GM18951 (cell line): ENCODE data around the gene UBE3A.
"Not testable (repeated sequence)": the region's sequence is repeated elsewhere in the genome, so short reads cannot be mapped to it uniquely, and the experiment has no call there.

Experiments
- POLR2A ChIP-seq: IDR thresholded peaks from 4 replicates; pipeline ENCODE4 v1.6.1; 2011; ENCODE audit warnings: mild to moderate bottlenecking; ENCODE audit not compliant: insufficient read length, insufficient read depth; ENCODE audit errors: extremely low read depth
- in situ Hi-C: fragments of 300-500 bp; cut with MboI; formaldehyde crosslinking; loops from one replicate; pipeline ENCODE4 v1.12.0; 2022; ENCODE audit warnings: low sequenced_read_pairs, mixed read lengths, inconsistent platforms; ENCODE audit not compliant: unreplicated experiment

UBE3A gene

GRCh38 chr15:25431836-25432561 lies 6.8 kb downstream of the UBE3A start:
- no peak for TF ChIP-seq POLR2A
- in situ Hi-C loops = no loop called here

- TF ChIP-seq POLR2A = no peak
- in situ Hi-C loops = no loop called here
Observed at GRCh38 chr15:25427861-25428260, 11.0 kb downstream of the UBE3A start.

- no peak for TF ChIP-seq POLR2A
- in situ Hi-C loops = no loop called here
Observed at GRCh38 chr15:25426896-25427610, 11.8 kb downstream of the UBE3A start.

DNA sequence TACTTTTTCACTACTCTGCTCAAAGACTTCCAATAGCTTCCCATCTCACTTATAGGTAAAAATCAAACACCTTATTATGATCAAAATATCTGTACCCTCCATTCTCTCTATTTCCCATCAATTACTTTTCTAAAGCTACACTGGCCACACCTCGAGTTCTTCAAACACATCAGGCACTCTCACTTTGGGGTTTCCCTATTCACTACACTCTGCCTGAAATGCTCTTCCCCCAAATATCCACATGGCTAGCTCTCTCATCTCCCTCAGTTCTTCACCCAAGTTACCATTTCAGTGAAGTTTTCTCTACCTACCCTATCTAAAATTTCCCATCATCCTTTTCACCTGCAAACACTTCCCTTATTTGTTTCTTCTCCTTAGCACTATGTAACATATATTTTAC lies 14.8 kb downstream of the UBE3A start:
- no peak for TF ChIP-seq POLR2A
- in situ Hi-C loops = no loop called here

GRCh38 chr15:25422021-25422420 lies 16.8 kb downstream of the UBE3A start:
- in situ Hi-C loops = no loop called here
- TF ChIP-seq POLR2A = no peak

- TF ChIP-seq POLR2A = no peak
- in situ Hi-C loops = no loop called here
Observed at GRCh38 chr15:25418202-25418601, 20.6 kb downstream of the UBE3A start.

- TF ChIP-seq POLR2A = no peak
- in situ Hi-C loops = no loop called here
Observed at GRCh38 chr15:25417604-25418003, 21.2 kb downstream of the UBE3A start.

DNA sequence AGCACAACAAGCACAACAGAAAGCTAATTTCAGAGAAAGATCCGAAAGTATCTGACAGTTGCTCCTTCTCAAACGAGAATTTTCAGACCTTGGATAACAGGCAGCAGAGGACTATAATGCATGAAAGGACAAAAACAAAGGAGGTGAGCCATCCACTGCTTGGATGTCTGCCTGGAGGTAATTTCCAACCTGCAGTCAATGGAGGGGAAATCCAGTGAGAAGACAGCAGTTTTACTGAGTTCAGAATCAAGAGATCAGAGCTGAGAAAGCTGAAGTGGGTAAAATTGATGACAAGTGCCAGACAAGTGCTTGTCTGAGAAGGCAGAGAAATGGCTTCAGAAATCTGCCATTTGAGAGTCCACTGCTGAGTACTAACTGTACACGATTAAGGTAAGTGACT lies 22.1 kb downstream of the UBE3A start:
- in situ Hi-C loops = no loop called here
- no peak for TF ChIP-seq POLR2A

GRCh38 chr15:25415707-25416106 lies 23.1 kb downstream of the UBE3A start:
- in situ Hi-C loops = no loop called here
- no peak for TF ChIP-seq POLR2A

GRCh38 chr15:25415217-25415616 lies 23.6 kb downstream of the UBE3A start:
- in situ Hi-C loops = no loop called here
- no peak for TF ChIP-seq POLR2A

DNA sequence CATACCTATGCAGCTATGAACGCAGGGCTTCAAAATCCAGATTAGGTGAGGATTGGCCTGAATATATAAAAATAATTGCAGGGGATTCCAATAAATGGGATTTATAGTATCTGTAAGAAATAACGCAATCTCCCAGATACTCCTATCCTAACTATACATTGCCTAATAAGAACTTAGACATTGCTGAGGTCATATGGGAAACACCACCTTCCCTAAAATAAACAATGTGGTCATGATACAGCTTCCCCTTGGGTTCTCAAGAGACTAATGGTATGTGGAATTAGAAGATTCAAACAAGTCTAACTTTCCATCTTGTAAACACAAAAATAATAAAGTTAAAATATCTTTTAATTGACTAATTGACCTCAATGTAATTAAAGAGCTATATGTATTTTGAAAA lies 28.2 kb downstream of the UBE3A start:
- in situ Hi-C loops = no loop called here

DNA sequence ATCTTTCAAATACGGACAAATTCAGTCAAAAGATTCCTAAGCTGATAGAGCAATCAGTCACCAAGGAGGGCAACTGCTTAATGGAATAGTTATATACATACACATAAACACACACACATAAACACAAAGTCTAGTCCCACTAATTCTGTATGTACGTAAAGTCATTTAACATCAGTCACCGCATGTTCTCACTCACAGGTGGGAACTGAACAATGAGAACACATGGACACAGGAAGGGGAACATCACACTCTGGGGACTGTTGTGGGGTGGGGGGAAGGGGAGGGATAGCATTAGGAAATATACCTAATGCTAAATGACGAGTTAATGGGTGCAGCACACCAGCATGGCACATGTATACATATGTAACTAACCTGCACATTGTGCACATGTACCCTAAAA lies 29.1 kb downstream of the UBE3A start:
- in situ Hi-C loops = not testable (repeated sequence)

More for the DNA sequence above, 28.2 kb downstream of the UBE3A start:
- TF ChIP-seq POLR2A = no peak

GRCh38 chr15:25408929-25409328 lies 29.9 kb downstream of the UBE3A start:
- TF ChIP-seq POLR2A = no peak
- in situ Hi-C loops = no loop called here

GRCh38 chr15:25408428-25408827 lies 30.4 kb downstream of the UBE3A start:
- in situ Hi-C loops = no loop called here

More at GRCh38 chr15:25408428-25408827, 30.4 kb downstream of the UBE3A start:
- TF ChIP-seq POLR2A = no peak
